PC-9 (cell line): ENCODE measurements around the gene ZBTB34.

ENCODE experiments used
- CTCF ChIP-seq: fragments of 200-600 bp; sonication (generic); conservative IDR thresholded peaks from 2 replicates; pipeline ENCODE4 v1.6.1; 2017; ENCODE audit warnings: mixed run types, antibody characterized with exemption, mild to moderate bottlenecking, moderate library complexity
- EZH2 ChIP-seq: fragments of 200-600 bp; sonication (generic); IDR thresholded peaks from 2 replicates; pipeline ENCODE4 v1.8.0; 2017; ENCODE audit warnings: antibody characterized with exemption, low read depth

GRCh38 chr9:126902210-126902609 lies 41.8 kb downstream of the ZBTB34 start:
- no peak for TF ChIP-seq CTCF
- no peak for TF ChIP-seq EZH2
